GM23248 (cell line): ENCODE data around the gene FTH1. TPM values are rescaled to one million over a fixed set of nuclear protein-coding genes. Genes with fewer than 3 reads are reported as not detected.

Experiments used
- DNase-seq: peaks from one replicate; pipeline ENCODE4 v3.0.0-alpha.2; 2015
- H2AFZ ChIP-seq: fragments of 200-600 bp; sonication (generic); 2 replicates; pipeline ENCODE4 v1.6.1; 2016; ENCODE audit warnings: antibody characterized with exemption
- H3F3A ChIP-seq: fragments of 200-600 bp; sonication (generic); 2 replicates; pipeline ENCODE4 v1.6.1; 2016; ENCODE audit warnings: mild to moderate bottlenecking, antibody characterized with exemption, mixed run types; ENCODE audit not compliant: insufficient read depth
- H3K27ac ChIP-seq: fragments of 200-600 bp; sonication (generic); 2 replicates; pipeline ENCODE4 v1.5.1; 2016; ENCODE audit warnings: mild to moderate bottlenecking
- H3K27me3 ChIP-seq: fragments of 200-600 bp; sonication (generic); replicated peaks from 2 replicates; pipeline ENCODE4 v1.6.1; 2016; ENCODE audit warnings: mild to moderate bottlenecking; ENCODE audit not compliant: insufficient read depth
- H3K36me3 ChIP-seq: fragments of 200-600 bp; sonication (generic); 2 replicates; pipeline ENCODE4 v1.6.1; 2016; ENCODE audit warnings: low read depth, mild to moderate bottlenecking
- H3K4me1 ChIP-seq: fragments of 200-600 bp; sonication (generic); 2 replicates; pipeline ENCODE4 v1.6.1; 2016; ENCODE audit warnings: mild to moderate bottlenecking; ENCODE audit not compliant: insufficient read depth
- H3K4me2 ChIP-seq: fragments of 200-600 bp; sonication (generic); one replicate; pipeline ENCODE4 v1.6.1; 2016; ENCODE audit warnings: mild to moderate bottlenecking; ENCODE audit not compliant: unreplicated experiment
- H3K4me3 ChIP-seq: fragments of 200-600 bp; sonication (generic); 2 replicates; pipeline ENCODE4 v1.5.1; 2016; ENCODE audit warnings: mild to moderate bottlenecking
- H3K79me2 ChIP-seq: fragments of 200-600 bp; sonication (generic); 2 replicates; pipeline ENCODE4 v1.6.1; 2016; ENCODE audit warnings: mild to moderate bottlenecking; ENCODE audit not compliant: insufficient read depth
- H3K9ac ChIP-seq: fragments of 200-600 bp; sonication (generic); 2 replicates; pipeline ENCODE4 v1.6.1; 2016; ENCODE audit warnings: mild to moderate bottlenecking
- H3K9me2 ChIP-seq: fragments of 200-600 bp; sonication (generic); 2 replicates; pipeline ENCODE4 v1.6.1; 2016; ENCODE audit warnings: mixed run types, mild to moderate bottlenecking, moderate library complexity; ENCODE audit not compliant: insufficient read depth
- H3K9me3 ChIP-seq: fragments of 200-600 bp; sonication (generic); one replicate; pipeline ENCODE4 v1.6.1; 2017; ENCODE audit warnings: low read depth
- H4K20me1 ChIP-seq: fragments of 200-600 bp; sonication (generic); 2 replicates; pipeline ENCODE4 v1.6.0; 2016; ENCODE audit not compliant: insufficient read depth
- EZH2 ChIP-seq: fragments of 200-600 bp; sonication (generic); IDR thresholded peaks from 2 replicates; pipeline ENCODE4 v1.6.1; 2018; ENCODE audit warnings: antibody characterized with exemption, mild to moderate bottlenecking; ENCODE audit not compliant: insufficient read depth, poor library complexity, severe bottlenecking
- EZH2phosphoT487 ChIP-seq: fragments of 200-600 bp; sonication (generic); IDR thresholded peaks from 2 replicates; pipeline ENCODE4 v1.6.1; 2018; ENCODE audit warnings: antibody characterized with exemption, moderate library complexity, mild to moderate bottlenecking, low read depth; ENCODE audit not compliant: insufficient read depth
- WGBS, 2 experiments: methylation state at CpG; one replicate each; pipeline ENCODE4 v1.1.6; 2015 to 2017; ENCODE audit warnings: low lambda C conversion rate in 2 of 2, low coverage in 1 of 2; ENCODE audit errors: missing lambda C conversion rate in 2 of 2; 5-methylcytosine and 5-hydroxymethylcytosine counted together
- in situ Hi-C: fragments of 300-500 bp; cut with MboI; formaldehyde crosslinking; loops from 2 replicates; pipeline ENCODE4 v1.15.0; 2020
- polyA plus RNA-seq: library from polyadenylated mRNA; unstranded; fragments of >200 nt; fragmentation: Nextera tagmentation; extraction: Ambion mirVana; gene quantifications from 2 replicates; pipeline ENCODE4 v1.2.1, GENCODE V29; 2016
- total RNA-seq: library from RNA; depleted of rRNA; stranded (reverse); fragments of >200 nt; shearing (Covaris generic); gene quantifications from 2 replicates; pipeline ENCODE4 v1.2.3, GENCODE V29; 2014

Gene FTH1
- total and polyA plus RNA-seq, 2 experiments from 2014 or later, result 473 to 10,305 TPM

DNA sequence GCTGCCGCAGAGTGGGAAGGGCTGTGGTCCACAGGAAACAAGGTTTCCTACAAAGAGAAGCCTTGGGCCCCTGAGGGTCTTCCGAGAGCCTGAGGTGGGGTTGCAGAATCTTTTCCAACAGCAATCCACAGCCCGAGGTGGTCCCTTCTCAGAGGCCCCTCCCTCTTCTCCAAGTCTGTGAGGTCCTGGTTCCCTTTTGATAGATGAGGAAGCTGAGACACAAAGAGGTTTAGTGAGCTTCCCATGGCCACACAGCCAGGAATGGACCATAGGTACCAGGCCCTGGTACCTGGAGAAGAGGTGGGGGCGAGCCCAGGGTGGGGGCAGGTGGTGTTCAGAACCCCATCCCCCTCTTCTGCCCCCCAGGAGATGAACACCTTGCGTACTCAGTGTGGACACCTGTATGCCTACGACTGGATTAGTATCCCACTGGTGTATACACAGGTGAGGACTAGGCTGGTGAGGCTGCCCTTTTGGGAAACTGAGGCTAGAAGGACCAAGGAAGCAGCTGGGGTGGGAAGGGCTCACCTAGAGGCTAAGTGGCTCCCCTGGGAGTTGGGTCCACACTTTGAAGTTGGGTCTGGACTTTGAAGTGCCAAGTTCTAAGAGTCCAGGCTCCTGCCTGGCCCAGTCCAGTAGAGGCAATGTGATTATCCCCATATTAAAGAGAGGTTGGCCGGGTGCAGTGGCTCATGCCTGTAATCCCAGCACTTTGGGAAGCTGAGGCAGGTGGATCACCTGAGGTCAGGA lies 10.2 kb downstream of the FTH1 start:
- no peak for TF ChIP-seq EZH2
- TF ChIP-seq EZH2phosphoT487, result no peak
- in situ Hi-C loops, result no loop called here
- no peaks in the 10 kb centered on the region for H3K79me2 ChIP-seq

DNA sequence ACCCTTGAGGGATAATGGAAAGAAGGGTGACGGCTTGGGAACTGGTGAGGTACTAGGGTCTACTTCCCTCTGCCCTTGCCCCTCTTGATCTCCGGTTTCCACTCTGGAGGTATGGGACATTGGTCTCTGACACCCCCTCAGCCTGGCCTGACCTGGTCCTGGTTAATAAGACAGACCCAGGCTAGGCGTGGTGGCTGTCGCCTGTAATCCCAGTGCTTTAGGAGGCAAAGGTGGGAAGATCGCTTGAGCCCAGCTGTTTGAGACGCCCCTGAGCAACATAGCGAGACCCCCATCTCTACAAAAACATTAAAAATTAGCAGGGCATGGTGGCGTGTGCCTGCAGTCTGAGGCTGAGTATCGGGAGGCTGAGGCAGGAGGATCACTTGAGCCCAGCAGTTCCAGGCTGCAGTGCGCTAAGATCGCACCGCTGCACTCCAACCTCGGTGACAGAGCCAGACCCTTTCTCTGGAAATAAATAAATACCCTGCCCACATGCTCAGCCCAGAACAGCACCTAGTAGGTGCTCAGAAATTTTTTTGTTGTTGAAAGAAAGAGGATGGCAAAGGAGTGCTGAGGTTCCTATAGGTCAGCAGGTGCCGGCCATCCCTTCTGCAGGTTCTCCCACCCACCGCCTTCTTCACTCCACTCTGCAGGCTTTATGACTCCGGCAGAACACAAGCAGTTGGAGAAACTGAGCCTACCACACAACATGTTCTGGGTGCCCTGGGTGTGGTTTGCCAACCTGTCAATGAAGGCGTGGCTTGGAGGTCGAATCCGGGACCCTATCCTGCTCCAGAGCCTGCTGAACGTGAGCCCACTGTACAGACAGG lies 11.0 kb downstream of the FTH1 start:
- H4K20me1 ChIP-seq, result no peaks in the 10 kb centered on the region
- peak overlapping the region; percentile 79 for H3K4me2 ChIP-seq
- H2AFZ ChIP-seq, result no peak overlapping the region
- H3K4me3 ChIP-seq, result peak overlapping the region; percentile 61
- H3K9me2 ChIP-seq, result no peaks in the 10 kb centered on the region
- H3K36me3 ChIP-seq, result 0 out of 2 replicates have a peak, but pooled peaks cover 4% of the 10 kb centered on the region
- peaks cover 11% of the 10 kb centered on the region for H3K4me1 ChIP-seq
- H3K9me3 ChIP-seq, result no peaks in the 10 kb centered on the region
- in situ Hi-C loops, result no loop called here
- 91 to 92% methylated on average over 19 to 20 of the region's 20 CpGs for WGBS, 2 experiments
- no peaks in the 10 kb centered on the region for H3K79me2 ChIP-seq
- no peak overlapping the region for H3K9ac ChIP-seq
- DNase-seq, result no peak
- peaks cover 22% of the 10 kb centered on the region for H3F3A ChIP-seq
- H3K27me3 ChIP-seq, result no peaks in the 10 kb centered on the region
- H3K27ac ChIP-seq, result no peak overlapping the region
- TF ChIP-seq EZH2, result no peak
- no peak for TF ChIP-seq EZH2phosphoT487

More for the DNA sequence above, 10.2 kb downstream of the FTH1 start:
- H3K9me3 ChIP-seq, result no peaks in the 10 kb centered on the region
- H3K4me3 ChIP-seq, result no peak overlapping the region
- no peak for DNase-seq
- peaks cover 18% of the 10 kb centered on the region for H3K4me1 ChIP-seq
- H4K20me1 ChIP-seq, result no peaks in the 10 kb centered on the region
- no peak overlapping the region for H2AFZ ChIP-seq
- H3F3A ChIP-seq, result peaks cover 30% of the 10 kb centered on the region
- H3K36me3 ChIP-seq, result 0 out of 2 replicates have a peak, but pooled peaks cover 4% of the 10 kb centered on the region
- no peaks in the 10 kb centered on the region for H3K27me3 ChIP-seq
- H3K9ac ChIP-seq, result no peak overlapping the region
- WGBS, 2 experiments, result 95 to 96% methylated on average over 6 to 7 of the region's 7 CpGs
- no peak overlapping the region for H3K27ac ChIP-seq
- no peak overlapping the region for H3K4me2 ChIP-seq
- H3K9me2 ChIP-seq, result no peaks in the 10 kb centered on the region

DNA sequence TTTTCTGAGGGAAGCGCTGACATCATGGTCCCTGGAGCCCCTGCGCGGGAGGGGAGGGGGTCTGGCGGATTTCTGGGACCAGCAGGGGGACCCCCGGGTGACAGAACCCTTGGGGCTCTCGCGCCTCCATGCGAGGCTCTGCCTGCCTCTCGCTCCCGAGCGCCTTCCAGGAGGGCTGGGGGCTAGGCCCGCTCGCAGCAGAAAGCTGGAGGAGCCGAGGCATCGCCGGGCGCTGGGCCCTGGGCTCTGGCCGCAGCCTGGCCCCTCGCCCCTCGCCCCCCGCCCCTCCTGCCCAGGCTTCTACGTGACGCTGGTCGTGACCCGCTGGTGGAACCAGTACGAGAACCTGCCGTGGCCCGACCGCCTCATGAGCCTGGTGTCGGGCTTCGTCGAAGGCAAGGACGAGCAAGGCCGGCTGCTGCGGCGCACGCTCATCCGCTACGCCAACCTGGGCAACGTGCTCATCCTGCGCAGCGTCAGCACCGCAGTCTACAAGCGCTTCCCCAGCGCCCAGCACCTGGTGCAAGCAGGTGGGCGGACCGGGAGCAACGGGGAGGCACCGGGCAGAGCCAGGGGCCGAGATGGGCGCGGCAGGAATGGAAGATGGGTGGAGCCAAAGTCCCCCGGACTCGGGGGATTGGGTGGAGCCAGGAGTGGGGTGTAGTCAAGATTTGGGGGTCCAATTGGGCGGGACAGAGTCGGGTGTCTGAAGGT lies 11.9 kb downstream of the FTH1 start:
- Histone ChIP-seq H3K27ac (peak overlapping the region; percentile 78), H3K9me3 (no peaks in the 10 kb centered on the region), H3K79me2 (no peaks in the 10 kb centered on the region), H3K9me2 (no peaks in the 10 kb centered on the region), H3K4me1 (peaks cover 6% of the 10 kb centered on the region), H2AFZ (peak overlapping the region; percentile 80), H3K4me3 (peak overlapping the region; percentile 61), H3K36me3 (0 out of 2 replicates have a peak, but pooled peaks cover 4% of the 10 kb centered on the region), H4K20me1 (no peaks in the 10 kb centered on the region), H3F3A (peaks cover 14% of the 10 kb centered on the region), H3K4me2 (peak overlapping the region; percentile 79), H3K27me3 (no peaks in the 10 kb centered on the region), H3K9ac (peak overlapping the region; percentile 82)
- TF ChIP-seq EZH2 (no peak), EZH2phosphoT487 (no peak)
- 4 to 10% methylated on average over 40 to 46 of the region's 56 CpGs for WGBS, 2 experiments
- peak; percentile 67 for DNase-seq
- in situ Hi-C loops, result no loop called here

DNA sequence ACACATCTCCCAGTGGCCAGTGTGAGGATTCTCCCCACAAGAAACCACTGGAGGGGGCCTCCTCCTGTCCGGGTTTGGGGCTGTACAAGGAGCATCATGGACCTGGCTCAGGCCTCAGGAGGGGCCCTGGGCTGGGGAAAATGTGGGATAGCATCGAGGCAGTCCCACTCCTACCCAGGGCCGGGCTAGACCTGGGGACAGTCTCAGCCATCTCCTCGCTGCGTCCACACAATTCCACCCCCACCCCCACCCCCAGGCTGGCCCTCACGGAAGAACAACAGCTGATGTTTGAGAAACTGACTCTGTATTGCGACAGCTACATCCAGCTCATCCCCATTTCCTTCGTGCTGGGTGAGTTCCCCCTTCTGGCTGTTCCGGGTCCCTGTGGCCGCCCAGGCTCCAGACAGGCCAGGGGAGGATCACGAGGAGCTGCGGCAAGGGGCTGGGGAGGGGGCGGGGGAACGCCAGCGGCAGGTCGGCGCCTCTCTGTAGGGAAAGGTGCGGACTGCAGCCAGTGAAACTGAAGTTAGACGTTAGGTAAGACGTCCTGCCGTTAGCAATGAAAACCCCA lies 12.5 kb downstream of the FTH1 start:
- Histone ChIP-seq H3K27ac (peak overlapping the region; percentile 78), H2AFZ (peak overlapping the region; percentile 80), H4K20me1 (no peaks in the 10 kb centered on the region), H3K4me1 (peaks cover 9% of the 10 kb centered on the region), H3K36me3 (0 out of 2 replicates have a peak, but pooled peaks cover 4% of the 10 kb centered on the region), H3K4me2 (peak overlapping the region; percentile 79), H3F3A (peaks cover 10% of the 10 kb centered on the region), H3K27me3 (no peaks in the 10 kb centered on the region), H3K79me2 (no peaks in the 10 kb centered on the region), H3K4me3 (peak overlapping the region; percentile 61), H3K9me2 (no peaks in the 10 kb centered on the region), H3K9ac (peak overlapping the region; percentile 82), H3K9me3 (no peaks in the 10 kb centered on the region)
- no peak for TF ChIP-seq EZH2phosphoT487
- no peak for TF ChIP-seq EZH2
- in situ Hi-C loops, result no loop called here
- WGBS, 2 experiments, result 0 to 2% methylated on average over 19 to 21 of the region's 21 CpGs
- DNase-seq, result peak; percentile 89
